ENCODE measurements around the gene WNK2.
"Not testable (repeated sequence)": the region's sequence is repeated elsewhere in the genome, so short reads cannot be mapped to it uniquely, and the experiment has no call there.

The WNK2 gene

GRCh38 chr9:93315118-93315517 is 131.2 kb downstream of the WNK2 start:
- no peak for DNase-seq

GRCh38 chr9:93315960-93316359 is 132.0 kb downstream of the WNK2 start:
- DNase-seq, result no peak

GRCh38 chr9:93316726-93317494 is 133.0 kb downstream of the WNK2 start:
- no peak for DNase-seq

- DNase-seq, result no peak
Measured at GRCh38 chr9:93317495-93318094, 133.7 kb downstream of the WNK2 start.

- DNase-seq, result no peak
Measured at GRCh38 chr9:93318480-93318879, 134.5 kb downstream of the WNK2 start.

GRCh38 chr9:93319301-93319991 is 135.5 kb downstream of the WNK2 start:
- no peak for DNase-seq

GRCh38 chr9:93319992-93320500 is 136.1 kb downstream of the WNK2 start:
- no peak for DNase-seq

- DNase-seq, result no peak
Measured at GRCh38 chr9:93320591-93321219, 136.8 kb downstream of the WNK2 start.

GRCh38 chr9:93321220-93321610 is 137.3 kb downstream of the WNK2 start:
- DNase-seq, result no peak

- DNase-seq, result not testable (repeated sequence)
Measured at GRCh38 chr9:93323446-93323954, 139.6 kb downstream of the WNK2 start.

GRCh38 chr9:93324191-93324834 is 140.4 kb downstream of the WNK2 start:
- DNase-seq, result no peak

- no peak for DNase-seq
Measured at GRCh38 chr9:93325307-93326035, 141.5 kb downstream of the WNK2 start.

GRCh38 chr9:93326056-93326455 is 142.1 kb downstream of the WNK2 start:
- no peak for DNase-seq

GRCh38 chr9:93326654-93327053 is 142.7 kb downstream of the WNK2 start:
- no peak for DNase-seq

- DNase-seq, result no peak
Measured at GRCh38 chr9:93329629-93330280, 145.8 kb downstream of the WNK2 start.

GRCh38 chr9:93332317-93332716 is 148.4 kb downstream of the WNK2 start:
- DNase-seq, result no peak

GRCh38 chr9:93336720-93337119 is 152.8 kb downstream of the WNK2 start:
- no peak for DNase-seq

- DNase-seq, result not testable (repeated sequence)
Measured at GRCh38 chr9:93338196-93338595, 154.3 kb downstream of the WNK2 start.

- DNase-seq, result no peak
Measured at GRCh38 chr9:93340091-93340490, 156.2 kb downstream of the WNK2 start.

GRCh38 chr9:93341820-93342219 is 157.9 kb downstream of the WNK2 start:
- not testable (repeated sequence) for DNase-seq

GRCh38 chr9:93342428-93342827 is 158.5 kb downstream of the WNK2 start:
- not testable (repeated sequence) for DNase-seq
